Choroid plexus epithelial cell (primary cell): ENCODE results near the gene ZPR1.
"Not testable (repeated sequence)": the region's sequence is repeated elsewhere in the genome, so short reads cannot be mapped to it uniquely, and the experiment has no call there.

Source experiments
- DNase-seq: peaks from one replicate; pipeline ENCODE4 v3.0.0-alpha.2; 2010; ENCODE audit warnings: low read depth
- H3K4me3 ChIP-seq: 2 replicates; pipeline ENCODE4 v1.5.1; 2011; ENCODE audit warnings: low read depth, mild to moderate bottlenecking, control low read depth, low read length, moderate library complexity
- CTCF ChIP-seq: conservative IDR thresholded peaks from 2 replicates; pipeline ENCODE4 v1.5.1; 2011; ENCODE audit warnings: low read depth, mild to moderate bottlenecking, control low read depth, inconsistent platforms, low read length, moderate library complexity

The ZPR1 gene

GRCh38 chr11:116773203-116774097 is 14.4 kb downstream of the ZPR1 start:
- no peak for TF ChIP-seq CTCF
- H3K4me3 ChIP-seq, result peak overlapping the region; percentile 96
- peak; percentile 11 for DNase-seq

GRCh38 chr11:116772443-116773202 is 15.2 kb downstream of the ZPR1 start, which contains the start of gene BUD13:
BUD13 (minus strand) TSS chr11:116772987; CDS start chr11:116772964, 23 bp downstream.
- no peak for TF ChIP-seq CTCF
- peak within 1 kb of the TSS; percentile 96 for H3K4me3 ChIP-seq
- DNase-seq, result peak; percentile 81

- no peak for DNase-seq
- TF ChIP-seq CTCF, result no peak
- H3K4me3 ChIP-seq, result peak overlapping the region; percentile 96
Observed at GRCh38 chr11:116771935-116772334, 15.9 kb downstream of the ZPR1 start.

- no peak for TF ChIP-seq CTCF
- DNase-seq, result no peak
Observed at GRCh38 chr11:116762132-116762531, 25.7 kb downstream of the ZPR1 start.

GRCh38 chr11:116756044-116756443 is 31.8 kb downstream of the ZPR1 start:
- not testable (repeated sequence) for DNase-seq, H3K4me3 ChIP-seq

More at GRCh38 chr11:116762132-116762531, 25.7 kb downstream of the ZPR1 start:
- H3K4me3 ChIP-seq, result no peak overlapping the region

GRCh38 chr11:116750070-116750718 is 37.6 kb downstream of the ZPR1 start:
- DNase-seq, result no peak
- no peak overlapping the region for H3K4me3 ChIP-seq
- no peak for TF ChIP-seq CTCF

GRCh38 chr11:116742104-116742503 is 45.7 kb downstream of the ZPR1 start:
- no peak for TF ChIP-seq CTCF
- no peak overlapping the region for H3K4me3 ChIP-seq
- DNase-seq, result peak; percentile 55
